ENCODE results near the gene MFSD2A.
"Not testable (repeated sequence)": the region's sequence is repeated elsewhere in the genome, so short reads cannot be mapped to it uniquely, and the experiment has no call there.

MFSD2A gene

GRCh38 chr1:39969048-39969447 lies 14.1 kb downstream of the MFSD2A start:
- DNase-seq (ENCODE audit: low read depth), result no peak

DNA sequence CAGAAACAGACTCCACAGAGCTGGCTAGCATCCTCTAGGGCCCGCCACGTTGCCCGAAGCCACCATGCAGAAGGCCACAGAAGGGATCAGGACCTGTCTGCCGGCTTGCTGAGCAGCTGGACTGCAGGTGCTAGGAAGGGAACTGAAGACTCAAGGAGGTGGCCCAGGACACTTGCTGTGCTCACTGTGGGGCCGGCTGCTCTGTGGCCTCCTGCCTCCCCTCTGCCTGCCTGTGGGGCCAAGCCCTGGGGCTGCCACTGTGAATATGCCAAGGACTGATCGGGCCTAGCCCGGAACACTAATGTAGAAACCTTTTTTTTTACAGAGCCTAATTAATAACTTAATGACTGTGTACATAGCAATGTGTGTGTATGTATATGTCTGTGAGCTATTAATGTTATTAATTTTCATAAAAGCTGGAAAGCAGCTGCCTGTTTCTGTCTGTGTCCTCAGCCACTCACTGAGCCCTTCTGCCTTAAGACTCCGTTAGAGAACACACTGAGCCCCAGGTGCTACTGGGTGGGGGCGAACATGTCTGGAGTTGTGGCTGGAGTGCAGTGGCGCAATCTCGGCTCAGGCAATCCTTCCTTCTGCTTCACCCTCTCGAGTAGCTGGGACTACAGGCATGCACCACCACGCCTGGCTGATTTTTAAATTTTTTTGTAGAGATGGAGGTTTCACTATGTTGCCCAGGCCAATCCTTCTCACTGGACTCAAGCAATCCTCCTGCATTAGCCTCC lies 14.8 kb downstream of the MFSD2A start:
- DNase-seq (ENCODE audit: low read depth), result no peak

DNA sequence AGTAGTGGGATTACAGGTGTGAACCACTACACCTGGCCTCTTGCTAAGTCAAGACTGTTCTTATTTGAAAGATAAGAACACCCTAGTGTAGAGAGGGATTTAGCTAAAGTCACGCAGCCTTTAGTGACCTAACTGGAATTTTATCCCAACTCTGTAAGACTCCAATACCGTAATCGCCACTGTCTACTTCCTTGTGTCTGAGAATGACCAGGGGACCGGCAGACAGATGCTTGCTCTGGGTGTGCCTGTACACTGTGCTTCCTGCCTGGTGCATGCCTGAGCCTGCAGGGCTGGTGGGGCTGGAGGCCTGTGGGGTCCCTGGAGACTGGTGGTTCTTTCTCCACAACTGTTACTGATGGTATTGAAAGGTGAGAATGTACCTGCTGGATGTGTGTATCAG lies 15.3 kb downstream of the MFSD2A start:
- no peak for DNase-seq (ENCODE audit: low read depth)

- DNase-seq (ENCODE audit: low read depth), result no peak
Observed at GRCh38 chr1:39971138-39971537, 16.2 kb downstream of the MFSD2A start.

DNA sequence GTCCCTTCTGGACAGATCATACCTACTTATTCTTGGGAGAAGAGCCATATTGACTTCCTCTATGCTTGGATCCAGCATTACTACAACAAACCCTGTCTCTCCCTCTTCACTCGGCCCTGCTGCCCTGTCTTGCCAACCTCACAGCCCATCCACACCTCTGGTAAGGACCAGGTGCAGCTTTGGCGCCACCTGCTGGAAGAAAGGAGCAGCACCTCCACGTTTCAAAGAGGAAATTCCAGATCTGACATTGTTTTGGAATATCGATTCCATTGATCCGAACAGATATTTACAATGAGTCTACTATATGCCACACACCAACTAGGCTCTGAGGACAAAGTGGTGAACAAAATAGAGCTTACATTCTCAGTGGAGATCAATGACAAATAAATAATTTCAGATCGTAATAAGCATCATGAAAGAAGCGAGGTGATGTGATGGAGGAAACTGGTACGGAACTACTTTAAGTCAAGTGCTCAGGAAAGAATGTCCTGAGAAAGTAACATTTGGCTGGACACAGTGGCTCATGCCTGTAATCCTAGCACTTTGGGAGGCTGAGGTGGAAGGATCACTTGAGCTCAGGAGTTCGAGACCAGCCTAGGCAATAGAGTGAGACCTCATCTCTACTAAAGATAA lies 18.7 kb downstream of the MFSD2A start:
- DNase-seq (ENCODE audit: low read depth), result peak; percentile 58

- DNase-seq (ENCODE audit: low read depth), result no peak
Observed at GRCh38 chr1:39976732-39977131, 21.8 kb downstream of the MFSD2A start.

DNA sequence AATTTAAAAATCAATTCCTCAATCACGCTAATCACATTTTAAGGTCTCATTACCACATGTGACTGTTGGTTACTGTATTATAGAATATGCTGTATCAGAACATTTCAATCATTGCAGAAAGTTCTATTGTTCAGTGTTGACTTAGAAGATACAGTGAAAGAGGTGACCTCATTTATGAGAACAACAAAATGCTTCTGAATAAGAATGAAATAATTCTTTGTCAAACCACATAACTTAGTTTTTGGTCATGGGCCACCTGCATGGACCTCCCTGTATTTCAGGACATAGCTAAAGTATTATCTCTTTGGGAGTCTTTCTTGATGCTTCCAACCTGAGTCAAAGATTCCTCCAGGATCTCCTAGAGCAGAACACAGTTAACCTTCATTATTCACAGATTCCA lies 22.3 kb downstream of the MFSD2A start:
- no peak for DNase-seq (ENCODE audit: low read depth)

- no peak for DNase-seq (ENCODE audit: low read depth)
Observed at GRCh38 chr1:39979654-39980053, 24.7 kb downstream of the MFSD2A start.

- no peak for DNase-seq (ENCODE audit: low read depth)
Observed at GRCh38 chr1:39980555-39981313, 25.8 kb downstream of the MFSD2A start.

- DNase-seq (ENCODE audit: low read depth), result no peak
Observed at GRCh38 chr1:39981385-39981784, 26.4 kb downstream of the MFSD2A start.

- DNase-seq (ENCODE audit: low read depth), result no peak
Observed at GRCh38 chr1:39981945-39982344, 27.0 kb downstream of the MFSD2A start.

GRCh38 chr1:39984480-39984879 lies 29.5 kb downstream of the MFSD2A start:
- DNase-seq (ENCODE audit: low read depth), result not testable (repeated sequence)

- no peak for DNase-seq (ENCODE audit: low read depth)
Observed at GRCh38 chr1:39984951-39985350, 30.0 kb downstream of the MFSD2A start.

DNA sequence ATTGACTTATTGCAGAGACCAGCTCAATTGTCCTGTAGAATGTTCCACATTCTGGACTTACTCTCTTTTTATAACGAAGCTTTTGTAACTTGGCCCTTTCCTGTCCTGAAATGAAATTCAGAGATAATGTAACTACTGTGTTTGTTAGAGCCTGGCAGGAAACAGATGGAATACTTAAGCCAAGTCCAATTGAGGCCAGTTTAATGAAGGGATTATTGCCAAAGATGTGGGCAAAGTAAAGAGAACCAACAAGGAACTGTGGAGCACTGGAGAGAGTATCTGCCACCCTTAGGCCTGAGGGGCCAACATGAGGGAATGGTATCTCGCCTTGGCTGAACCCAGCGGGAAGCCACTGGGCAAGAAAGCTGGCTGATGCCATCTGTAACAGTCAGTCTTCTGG lies 32.9 kb downstream of the MFSD2A start:
- no peak for DNase-seq (ENCODE audit: low read depth)

DNA sequence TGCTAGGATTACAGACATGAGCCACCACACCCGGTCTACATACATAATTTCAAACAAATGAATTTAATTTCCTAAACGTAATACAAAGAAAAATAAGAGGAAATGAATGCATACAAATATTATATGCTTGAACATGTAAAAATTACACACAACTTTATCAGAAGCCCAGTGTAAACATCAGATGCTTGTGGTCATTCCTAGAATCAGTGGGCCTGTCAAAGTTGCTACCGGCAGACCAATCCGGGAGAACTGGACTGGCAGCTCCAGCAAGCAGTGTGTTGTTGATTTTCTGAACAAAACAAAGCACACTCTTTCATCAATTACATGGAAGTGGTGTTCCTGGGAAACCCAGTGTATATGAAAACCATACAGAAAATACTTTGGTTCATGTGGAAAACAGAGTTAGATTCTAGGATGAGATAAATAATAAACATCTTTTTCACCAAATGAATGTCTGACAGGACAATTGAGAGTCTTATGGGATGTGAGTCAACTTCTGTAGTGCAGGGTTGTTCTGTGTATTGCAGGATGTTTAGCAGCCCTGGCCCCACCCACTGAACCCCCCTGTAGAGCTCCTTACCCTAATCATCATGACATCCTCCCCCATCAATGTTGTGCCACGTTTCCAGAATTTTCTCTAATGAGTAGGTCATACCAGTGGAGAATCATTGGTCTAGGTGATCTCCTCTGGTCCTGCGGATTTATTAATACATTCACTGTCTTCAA lies 33.8 kb downstream of the MFSD2A start:
- DNase-seq (ENCODE audit: low read depth), result no peak

DNA sequence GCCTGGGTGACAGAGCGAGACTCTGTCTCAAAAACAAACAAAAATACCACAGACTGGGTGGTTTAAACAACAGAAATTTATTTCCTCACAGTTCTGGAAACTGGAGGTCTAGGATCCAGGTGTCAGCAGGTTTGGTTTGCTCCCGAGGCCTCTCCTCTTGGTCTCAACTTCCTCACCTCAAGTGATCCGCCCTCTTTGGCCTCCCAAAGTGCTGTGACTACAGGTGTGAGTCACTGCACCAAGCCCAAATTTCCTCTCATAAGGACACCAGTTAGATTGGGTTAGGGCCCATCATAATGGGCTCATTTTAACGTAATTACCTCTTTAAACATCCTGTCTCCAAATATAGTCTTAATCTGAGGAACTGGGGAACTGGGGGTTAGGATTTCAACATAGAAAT lies 35.5 kb downstream of the MFSD2A start:
- DNase-seq (ENCODE audit: low read depth), result no peak

DNA sequence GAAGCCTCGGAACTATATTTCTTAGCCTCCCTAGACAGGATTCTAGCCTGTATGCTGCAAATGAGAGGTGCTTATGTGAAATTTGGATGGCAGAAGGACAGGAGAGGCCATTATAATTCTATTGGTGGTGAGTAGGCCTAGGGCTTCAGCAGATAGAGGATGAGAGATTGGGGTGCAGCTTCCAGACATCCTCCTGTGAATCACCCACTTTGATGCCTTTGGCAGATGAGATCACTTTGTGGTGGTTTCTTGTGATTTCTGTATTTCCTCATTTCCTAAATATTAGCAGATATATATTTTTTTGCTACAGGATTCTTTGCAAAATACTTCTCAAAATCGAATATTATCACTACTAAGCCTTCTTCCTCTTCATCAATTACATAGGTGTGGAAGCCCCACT lies 37.3 kb downstream of the MFSD2A start:
- DNase-seq (ENCODE audit: low read depth), result no peak

GRCh38 chr1:39992888-39993287 lies 37.9 kb downstream of the MFSD2A start:
- no peak for DNase-seq (ENCODE audit: low read depth)

- no peak for DNase-seq (ENCODE audit: low read depth)
Observed at GRCh38 chr1:39995973-39996393, 41.0 kb downstream of the MFSD2A start.

- no peak for DNase-seq (ENCODE audit: low read depth)
Observed at GRCh38 chr1:39996396-39997004, 41.6 kb downstream of the MFSD2A start.

GRCh38 chr1:40001456-40001855 lies 46.5 kb downstream of the MFSD2A start:
- DNase-seq (ENCODE audit: low read depth), result no peak
